Omental fat pad (tissue), 4 donors: Measurements from ENCODE around the gene TNNI3K. TPM values are rescaled to one million over a fixed set of nuclear protein-coding genes. Genes with fewer than 3 reads are reported as not detected.
"Not testable (repeated sequence)": the region's sequence is repeated elsewhere in the genome, so short reads cannot be mapped to it uniquely, and the experiment has no call there.

Source experiments
- ATAC-seq: fragments of 150-250 bp; one replicate; pipeline ENCODE4 v1.9.1; 2016; ENCODE audit warnings: mild to moderate bottlenecking, moderate library complexity; ENCODE audit not compliant: low FRiP score
- DNase-seq: peaks from one replicate; pipeline ENCODE4 v3.0.0-alpha.2; 2019; ENCODE audit warnings: low spot score
- total RNA-seq, 4 donors: library from RNA; depleted of rRNA; stranded (reverse); fragments of >200 nt; gene quantifications; one replicate each; pipeline ENCODE4 v1.1.0, GENCODE V29; 2016
- TF ChIP-seq, protein P1 (sequence below), 3 donors: fragments of 450-650 bp; IDR thresholded peaks; one replicate each; pipeline ENCODE4 v1.5.1; 2016 to 2017; ENCODE audit warnings: antibody characterized with exemption in 3 of 3, mild to moderate bottlenecking in 3 of 3, moderate library complexity in 2 of 3

TNNI3K gene
- total RNA-seq, 4 donors from 2014 or later, result 1.4 to 3.6 TPM; not detected in 2

DNA sequence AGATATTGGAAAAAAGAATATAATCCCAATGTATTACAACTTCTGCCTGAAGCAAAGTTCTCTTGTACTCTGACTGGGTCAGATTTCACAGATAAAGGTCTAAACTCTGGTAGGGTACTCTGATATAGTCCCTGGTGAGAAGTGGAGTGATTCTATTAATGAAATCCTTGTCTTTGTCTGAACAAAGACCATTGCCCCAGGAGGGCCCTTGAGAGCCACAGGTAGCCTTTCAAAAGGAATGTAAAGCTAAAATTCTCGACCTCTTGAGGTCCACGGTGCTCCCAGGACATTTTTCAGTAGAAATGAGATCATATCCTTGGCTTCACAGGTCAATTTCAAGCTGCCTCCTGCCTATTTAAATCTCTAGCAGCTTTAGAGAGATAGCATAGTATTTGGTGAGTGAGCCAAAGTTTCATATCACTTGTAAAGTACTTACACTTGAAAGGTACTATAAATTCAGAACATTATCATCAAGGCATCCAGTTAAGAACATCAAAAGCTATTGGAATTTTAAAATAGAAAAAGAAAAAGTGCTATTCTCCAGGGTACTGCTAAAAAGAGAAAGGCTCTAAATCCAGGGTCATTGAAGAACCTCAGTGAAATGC is 10.1 kb downstream of the TNNI3K start:
- TF ChIP-seq, protein P1, sequence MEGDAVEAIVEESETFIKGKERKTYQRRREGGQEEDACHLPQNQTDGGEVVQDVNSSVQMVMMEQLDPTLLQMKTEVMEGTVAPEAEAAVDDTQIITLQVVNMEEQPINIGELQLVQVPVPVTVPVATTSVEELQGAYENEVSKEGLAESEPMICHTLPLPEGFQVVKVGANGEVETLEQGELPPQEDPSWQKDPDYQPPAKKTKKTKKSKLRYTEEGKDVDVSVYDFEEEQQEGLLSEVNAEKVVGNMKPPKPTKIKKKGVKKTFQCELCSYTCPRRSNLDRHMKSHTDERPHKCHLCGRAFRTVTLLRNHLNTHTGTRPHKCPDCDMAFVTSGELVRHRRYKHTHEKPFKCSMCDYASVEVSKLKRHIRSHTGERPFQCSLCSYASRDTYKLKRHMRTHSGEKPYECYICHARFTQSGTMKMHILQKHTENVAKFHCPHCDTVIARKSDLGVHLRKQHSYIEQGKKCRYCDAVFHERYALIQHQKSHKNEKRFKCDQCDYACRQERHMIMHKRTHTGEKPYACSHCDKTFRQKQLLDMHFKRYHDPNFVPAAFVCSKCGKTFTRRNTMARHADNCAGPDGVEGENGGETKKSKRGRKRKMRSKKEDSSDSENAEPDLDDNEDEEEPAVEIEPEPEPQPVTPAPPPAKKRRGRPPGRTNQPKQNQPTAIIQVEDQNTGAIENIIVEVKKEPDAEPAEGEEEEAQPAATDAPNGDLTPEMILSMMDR (IDR thresholded peaks at IDR 0.05), result no peak
- ATAC-seq (no peak), DNase-seq (no peak)

DNA sequence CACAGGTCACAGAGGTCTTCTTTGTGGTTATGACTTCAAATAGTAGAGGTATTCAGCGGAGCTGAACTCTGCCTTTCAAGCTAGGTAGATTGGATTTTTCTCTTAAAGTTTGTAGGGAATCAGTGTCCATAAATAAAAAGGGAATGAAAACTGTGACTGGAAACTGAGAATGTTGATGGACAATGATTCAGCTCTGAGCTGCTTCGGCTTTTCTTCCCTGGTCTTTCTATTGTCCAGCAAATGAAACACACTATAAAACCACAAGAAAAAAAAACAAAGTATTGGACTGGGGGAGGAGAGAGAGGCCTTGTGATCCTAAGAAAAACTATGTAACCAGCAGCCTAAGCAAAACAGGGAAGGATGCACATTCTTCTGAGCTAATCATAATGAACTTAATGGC is 11.1 kb downstream of the TNNI3K start:
- no peak for ATAC-seq
- DNase-seq, result no peak
- TF ChIP-seq, protein P1 (IDR thresholded peaks at IDR 0.05), result no peak

DNA sequence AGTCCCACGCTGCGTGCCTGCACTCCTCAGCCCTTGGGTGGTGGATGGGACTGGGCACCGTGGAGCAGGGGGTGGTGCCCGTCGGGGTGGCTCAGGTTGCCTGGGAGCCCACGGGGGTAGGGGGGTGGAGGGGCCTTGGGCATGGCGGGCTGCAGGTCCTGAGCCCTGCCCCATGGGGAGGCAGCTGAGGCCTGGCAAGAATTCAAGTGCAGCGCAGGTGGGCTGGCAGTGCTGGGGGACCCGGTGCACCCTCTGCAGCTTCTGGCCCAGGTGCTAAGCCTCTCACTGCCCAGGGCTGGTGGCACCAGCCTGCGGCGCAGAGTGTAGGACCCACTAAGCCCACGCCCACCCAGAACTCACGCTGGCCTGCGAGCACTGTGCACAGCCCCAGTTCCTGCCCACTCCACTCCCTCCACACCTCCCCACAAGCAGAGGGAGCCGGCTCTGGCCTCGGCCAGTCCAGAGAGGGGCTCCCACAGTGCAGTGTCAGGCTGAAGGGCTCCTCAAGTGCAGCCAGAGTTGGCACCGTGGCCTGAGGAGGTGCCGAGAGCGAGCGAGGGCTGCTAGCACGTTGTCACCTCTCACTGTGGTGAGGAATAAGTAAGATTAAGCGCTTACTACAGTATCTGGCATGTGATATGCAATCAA is 12.8 kb downstream of the TNNI3K start:
- TF ChIP-seq, protein P1 (IDR thresholded peaks at IDR 0.05), result no peak
- no peak for ATAC-seq
- no peak for DNase-seq

DNA sequence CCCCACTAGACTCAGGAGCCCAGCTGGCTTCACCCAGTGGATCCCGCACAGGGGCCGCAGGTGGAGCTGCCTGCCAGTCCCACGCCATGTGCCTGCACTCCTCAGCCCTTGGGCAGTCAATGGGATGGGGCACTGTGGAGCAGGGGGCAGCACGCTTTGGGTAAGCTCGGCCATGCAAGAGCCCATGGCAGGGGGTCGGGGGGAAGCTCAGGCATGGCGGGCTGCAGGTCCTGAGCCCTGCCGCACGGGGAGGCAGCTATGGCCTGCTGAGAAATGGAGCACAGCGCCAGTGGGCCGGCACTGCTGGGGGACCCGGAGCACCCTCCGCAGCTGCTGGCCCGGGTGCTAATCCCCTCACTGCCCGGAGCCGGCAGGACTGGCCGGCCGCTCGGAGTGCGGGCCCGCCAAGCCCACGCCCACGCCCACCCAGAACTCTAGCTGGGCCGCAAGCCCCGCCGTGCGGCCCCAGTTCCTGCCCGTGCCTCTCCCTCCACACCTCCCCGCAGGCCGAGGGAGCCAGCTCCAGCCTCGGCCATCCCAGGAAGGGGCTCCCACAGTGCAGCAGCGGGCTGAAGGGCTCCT is 18.1 kb downstream of the TNNI3K start:
- DNase-seq, ATAC-seq: not testable (repeated sequence)

DNA sequence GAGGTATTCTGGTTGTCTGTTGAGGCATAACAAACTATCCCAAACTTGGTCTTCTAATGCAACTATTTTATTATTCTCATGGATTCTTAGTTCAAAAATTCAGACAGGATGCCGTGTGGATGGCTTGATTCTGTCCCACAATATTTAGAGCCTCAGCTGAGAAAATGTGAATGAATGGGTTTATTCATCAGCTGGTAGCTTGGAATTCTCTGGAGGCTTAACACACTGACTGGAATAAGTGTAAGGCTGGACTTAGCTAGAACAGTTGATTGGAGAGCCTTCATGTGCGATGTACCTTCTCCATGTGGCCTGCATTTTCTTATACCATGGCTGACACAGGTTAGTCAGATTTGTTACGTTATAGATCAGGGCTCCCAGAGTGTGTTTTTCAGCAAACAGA is 30.8 kb downstream of the TNNI3K start:
- DNase-seq (no peak), ATAC-seq (no peak)
- TF ChIP-seq, protein P1 (IDR thresholded peaks at IDR 0.05), result no peak

DNA sequence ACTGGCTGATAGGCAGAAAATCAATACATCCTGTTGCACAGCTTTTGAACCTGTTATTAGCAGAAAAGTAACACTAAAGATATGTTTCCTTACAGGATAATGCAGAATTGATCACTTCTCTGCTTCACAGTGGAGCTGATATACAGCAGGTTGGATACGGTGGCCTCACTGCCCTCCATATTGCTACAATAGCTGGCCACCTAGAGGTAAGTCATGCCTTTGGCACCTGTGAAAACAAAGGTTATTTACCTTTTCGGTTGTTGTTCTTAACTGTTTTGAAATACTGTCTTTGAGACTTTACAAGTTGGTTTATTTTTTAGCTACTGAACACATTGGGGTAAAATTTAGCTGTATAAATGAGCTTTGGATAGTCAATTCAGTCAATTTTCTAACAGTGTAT is 36.3 kb downstream of the TNNI3K start:
- ATAC-seq, result no peak
- DNase-seq, result no peak
- TF ChIP-seq, protein P1 (IDR thresholded peaks at IDR 0.05), result no peak

DNA sequence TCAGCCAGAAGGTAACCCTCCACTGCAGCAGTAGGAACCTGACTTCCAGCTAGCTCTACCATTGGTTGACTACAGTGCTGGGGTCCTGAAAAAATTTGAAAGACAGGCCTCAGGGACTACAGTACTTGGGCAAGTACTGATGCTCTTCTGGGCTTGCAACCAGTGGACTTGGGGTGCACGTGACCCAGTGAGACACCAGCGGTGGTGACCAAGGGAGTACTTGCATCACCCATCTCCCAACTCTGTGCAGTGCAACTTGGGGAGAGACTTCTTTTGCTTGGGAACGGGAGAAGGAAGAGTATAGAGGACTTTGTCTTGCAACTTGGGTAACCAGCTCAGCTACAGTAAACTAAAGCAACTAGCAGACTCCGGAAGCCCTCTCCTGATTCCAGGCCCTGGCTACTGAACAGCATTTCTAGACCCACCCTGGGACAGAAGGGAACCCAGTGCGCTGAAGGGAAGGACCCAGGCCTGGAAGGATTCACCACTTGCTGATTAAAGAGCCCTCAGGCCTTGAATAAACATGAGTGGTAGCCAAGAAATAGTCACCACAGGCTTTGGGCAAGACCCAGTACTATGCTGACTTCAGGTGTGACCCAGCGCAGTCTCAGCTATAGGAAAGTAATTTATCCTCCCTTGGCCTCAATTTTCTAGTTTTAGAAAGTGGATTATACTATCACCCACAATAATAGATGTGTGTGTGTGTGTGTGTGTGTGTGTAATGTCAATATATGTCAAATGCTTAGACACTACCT is 45.6 kb downstream of the TNNI3K start:
- TF ChIP-seq, protein P1 (IDR thresholded peaks at IDR 0.05), result no peak
- ATAC-seq (no peak), DNase-seq (no peak)
